GM10248 (cell line): ENCODE measurements around the gene SH3BP4.

Experiments used
- CTCF ChIA-PET: fragments of 300-600 bp; sonication (Branson Sonifier 250); formaldehyde crosslinking; extraction: SDS; loops from one replicate; lab custom pipeline; 2021; ENCODE audit warnings: antibody characterized with exemption; lab: Yijun Ruan, JAX
- POLR2A ChIA-PET: fragments of 350-650 bp; sonication (Branson Sonifier 250); formaldehyde crosslinking; extraction: SDS; loops from one replicate; lab custom pipeline; 2020; ENCODE audit warnings: antibody characterized with exemption; lab: Yijun Ruan, JAX
- DNase-seq: peaks from one replicate; pipeline ENCODE4 v3.0.0; 2012; ENCODE audit errors: extremely low spot score
- TF ChIP-seq, protein P1 (sequence below): IDR thresholded peaks from 2 replicates; pipeline ENCODE4 v1.5.1; 2012; ENCODE audit warnings: mild to moderate bottlenecking, low read depth; ENCODE audit errors: extremely low read depth, missing control alignments, control extremely low read depth

Gene SH3BP4

DNA sequence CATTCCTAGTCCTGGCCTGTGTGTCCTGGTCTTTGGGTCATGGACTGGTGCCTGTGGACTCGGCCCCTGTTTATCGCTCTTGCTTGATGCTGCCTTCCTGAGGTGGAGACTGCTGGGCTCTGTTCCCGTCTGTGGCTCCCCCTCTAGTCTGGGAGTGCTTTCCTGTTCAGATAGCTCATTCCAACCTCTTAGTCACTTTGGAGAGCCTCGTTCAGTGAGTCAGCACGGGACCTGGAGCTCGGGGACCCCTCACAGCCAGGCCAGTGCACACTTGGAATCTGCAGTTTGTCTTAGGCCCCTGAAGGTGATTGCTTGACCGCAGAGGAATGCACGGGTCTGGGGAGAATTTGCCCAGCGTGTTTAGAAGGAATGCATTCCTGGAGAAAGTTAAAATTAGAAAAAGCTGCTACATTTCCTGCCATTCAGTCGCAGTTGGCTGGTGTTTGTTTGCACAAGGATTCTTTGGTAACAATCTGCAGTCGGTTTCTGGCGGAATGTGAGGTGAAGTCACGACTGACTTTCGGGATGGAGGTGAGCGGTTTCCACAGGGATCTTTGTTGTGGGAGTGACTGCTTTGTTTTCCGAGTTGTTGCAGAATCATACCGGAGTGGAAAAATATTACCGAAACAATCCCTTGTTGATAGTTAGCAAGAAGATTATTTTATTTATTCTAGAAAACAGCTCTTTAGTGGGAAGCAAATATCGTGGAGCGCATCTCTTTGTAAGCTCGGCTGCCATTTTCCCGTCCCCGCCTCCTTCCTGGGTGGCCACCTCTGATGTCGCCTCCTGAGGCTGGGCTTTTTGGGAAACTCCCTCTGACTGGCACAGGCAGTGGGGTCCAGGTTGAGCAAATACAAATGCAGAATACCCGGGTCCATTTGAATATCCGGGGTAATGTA, 29.6 kb downstream of the SH3BP4 start:
- ChIA-PET POLR2A (no interaction called here), CTCF (interaction anchor here (1.0 kb wide), 1 partner anchor 27 kb away, joined by 3 read pairs; no protein-coding TSS in a partner anchor)
- DNase-seq: no peak
- TF ChIP-seq, protein P1, sequence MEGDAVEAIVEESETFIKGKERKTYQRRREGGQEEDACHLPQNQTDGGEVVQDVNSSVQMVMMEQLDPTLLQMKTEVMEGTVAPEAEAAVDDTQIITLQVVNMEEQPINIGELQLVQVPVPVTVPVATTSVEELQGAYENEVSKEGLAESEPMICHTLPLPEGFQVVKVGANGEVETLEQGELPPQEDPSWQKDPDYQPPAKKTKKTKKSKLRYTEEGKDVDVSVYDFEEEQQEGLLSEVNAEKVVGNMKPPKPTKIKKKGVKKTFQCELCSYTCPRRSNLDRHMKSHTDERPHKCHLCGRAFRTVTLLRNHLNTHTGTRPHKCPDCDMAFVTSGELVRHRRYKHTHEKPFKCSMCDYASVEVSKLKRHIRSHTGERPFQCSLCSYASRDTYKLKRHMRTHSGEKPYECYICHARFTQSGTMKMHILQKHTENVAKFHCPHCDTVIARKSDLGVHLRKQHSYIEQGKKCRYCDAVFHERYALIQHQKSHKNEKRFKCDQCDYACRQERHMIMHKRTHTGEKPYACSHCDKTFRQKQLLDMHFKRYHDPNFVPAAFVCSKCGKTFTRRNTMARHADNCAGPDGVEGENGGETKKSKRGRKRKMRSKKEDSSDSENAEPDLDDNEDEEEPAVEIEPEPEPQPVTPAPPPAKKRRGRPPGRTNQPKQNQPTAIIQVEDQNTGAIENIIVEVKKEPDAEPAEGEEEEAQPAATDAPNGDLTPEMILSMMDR: no peak

DNA sequence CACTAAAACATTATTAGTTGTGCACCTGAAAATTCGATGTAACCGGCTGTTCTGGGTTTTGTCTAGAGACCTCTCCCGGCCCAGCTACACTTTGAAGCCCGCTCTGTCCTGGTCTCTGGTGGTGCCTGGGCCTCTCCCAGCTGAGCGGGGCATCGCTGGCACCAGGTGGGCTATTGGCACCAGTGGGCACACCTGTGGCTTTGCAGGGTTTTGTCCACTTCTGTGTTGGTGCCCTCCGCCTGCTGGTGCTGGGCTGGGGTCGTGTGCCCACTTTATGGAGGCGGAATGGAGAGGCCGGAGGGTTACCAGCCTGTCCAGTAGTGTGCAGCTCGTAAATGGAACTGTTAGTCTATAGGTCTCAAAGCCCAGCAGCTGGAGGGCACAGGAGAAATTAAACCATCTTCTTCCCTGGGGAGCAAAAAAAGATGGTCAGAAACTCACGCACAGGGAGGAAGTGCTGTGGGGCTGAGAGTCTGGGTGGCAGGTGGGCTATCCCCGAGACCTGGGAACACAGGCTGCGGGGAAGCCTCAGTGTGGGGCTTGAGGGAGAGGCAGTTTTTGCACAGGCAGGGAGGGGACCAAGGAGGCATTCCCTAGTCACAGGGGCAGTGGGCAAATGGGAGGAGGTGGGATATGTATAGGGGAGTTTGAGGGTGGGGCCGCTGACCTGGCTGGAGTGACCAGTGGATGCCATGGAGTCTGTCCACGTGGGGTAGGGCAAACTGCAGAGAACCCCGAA, 30.4 kb downstream of the SH3BP4 start:
- TF ChIP-seq, protein P1: no peak
- CTCF ChIA-PET: no interaction called here
- no peak for DNase-seq
- POLR2A ChIA-PET: no interaction called here

DNA sequence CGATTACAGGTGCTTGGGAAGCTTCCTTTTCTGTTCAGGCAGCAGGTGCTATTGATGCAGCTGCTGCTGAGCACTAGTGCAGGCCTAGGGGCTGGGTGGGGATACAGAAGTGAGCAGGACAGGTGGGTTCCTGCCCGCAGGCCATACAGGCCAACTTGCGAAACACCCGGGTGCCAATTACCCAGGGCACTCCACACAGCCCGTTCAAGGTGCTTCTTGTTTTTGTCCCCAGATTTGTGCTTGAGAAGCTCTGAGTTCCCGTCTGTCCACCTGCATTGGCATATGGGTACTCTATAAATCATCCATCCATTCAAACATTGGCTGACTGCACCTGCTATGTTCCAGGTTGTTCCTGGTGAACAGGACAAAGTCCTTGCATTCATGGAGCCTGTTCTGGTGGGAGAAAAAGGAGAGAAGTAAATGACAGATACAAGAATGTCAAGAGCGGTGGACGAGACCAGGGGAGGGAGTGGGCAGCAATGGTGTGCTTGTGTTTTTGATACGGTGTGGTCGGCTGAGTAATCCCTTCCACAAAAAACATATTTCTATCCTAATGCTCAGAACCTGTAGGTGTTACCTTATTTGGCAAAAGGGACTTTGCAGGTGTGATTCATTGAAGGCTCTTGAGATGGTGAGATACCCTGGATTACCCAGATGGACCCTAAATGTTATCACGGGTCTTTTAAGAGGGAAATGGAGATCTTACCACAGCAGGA, 31.4 kb downstream of the SH3BP4 start:
- ChIA-PET POLR2A (no interaction called here), CTCF (no interaction called here)

DNA sequence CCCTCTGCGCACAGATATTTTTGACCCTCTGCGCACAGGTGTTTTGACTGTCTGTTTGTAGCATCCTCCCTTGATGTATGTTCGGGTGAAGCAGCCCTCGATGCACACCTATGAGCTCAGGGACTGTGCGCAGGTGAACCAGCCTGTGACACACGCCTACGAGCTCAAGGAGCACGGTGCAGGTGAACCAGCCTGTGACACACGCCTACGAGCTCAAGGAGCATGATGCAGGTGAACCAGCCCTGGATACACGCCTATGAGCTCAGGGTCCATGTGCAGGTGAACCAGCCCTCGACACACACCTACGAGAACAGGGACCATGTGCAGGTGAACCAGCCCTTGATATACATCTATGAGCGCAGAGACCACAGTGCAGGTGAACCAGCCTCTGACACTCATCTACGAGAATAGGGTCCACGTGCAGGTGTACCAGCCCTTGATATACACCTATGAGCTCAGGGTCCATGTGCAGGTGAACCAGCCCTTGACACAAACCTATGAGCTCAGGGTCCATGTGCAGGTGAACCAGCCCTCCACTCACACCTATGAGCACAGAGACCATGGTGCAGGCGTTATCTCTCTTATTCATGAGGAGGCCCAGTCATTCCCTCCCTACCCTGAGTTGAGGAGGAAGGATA, 33.9 kb downstream of the SH3BP4 start:
- ChIA-PET CTCF (no interaction called here), POLR2A (no interaction called here)
- TF ChIP-seq, protein P1: no peak
- DNase-seq: no peak

More for the DNA sequence above, 31.4 kb downstream of the SH3BP4 start:
- TF ChIP-seq, protein P1: no peak
- DNase-seq: no peak

DNA sequence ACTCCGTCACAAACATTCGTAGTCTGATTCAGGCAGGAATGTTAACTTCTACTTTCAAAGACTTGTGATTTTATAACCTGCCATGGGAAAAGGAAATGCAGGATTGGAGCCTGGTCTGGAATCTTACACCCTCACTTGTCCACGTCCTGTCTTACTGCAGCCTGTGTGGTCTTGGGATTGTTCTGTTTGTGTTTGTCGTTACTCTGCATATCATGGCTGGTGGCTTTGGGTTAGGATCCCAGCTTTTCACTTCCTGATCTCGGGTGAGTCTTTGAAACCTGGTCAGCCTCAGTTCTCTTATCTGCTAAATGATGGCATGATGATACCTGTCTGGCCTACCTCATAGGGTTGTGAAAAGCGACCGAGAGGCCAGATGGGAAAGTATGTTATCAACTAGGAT, 34.6 kb downstream of the SH3BP4 start:
- POLR2A ChIA-PET: no interaction called here
- no peak for DNase-seq
- TF ChIP-seq, protein P1: no peak
- CTCF ChIA-PET: no interaction called here
